Fibroblast of lung (primary cell): Measurements from ENCODE around the gene ZBTB26. TPM values are rescaled to one million over a fixed set of nuclear protein-coding genes. Genes with fewer than 3 reads are reported as not detected.

Source experiments
- DNase-seq, 2 donors: peaks; one replicate each; pipeline versions ENCODE4 v3.0.0 to v3.0.0-alpha.2; 2010; ENCODE audit warnings: low read depth in 2 of 2
- H2AFZ ChIP-seq: 2 replicates; pipeline ENCODE4 v1.5.1; 2012; ENCODE audit warnings: low read length, control low read depth, inconsistent platforms
- H3K27ac ChIP-seq: 2 replicates; pipeline ENCODE4 v1.5.1; 2011; ENCODE audit warnings: low read length, control low read depth; ENCODE audit not compliant: insufficient read depth
- H3K27me3 ChIP-seq: 2 replicates; pipeline ENCODE4 v1.5.1; 2011; ENCODE audit warnings: mild to moderate bottlenecking, low read length; ENCODE audit not compliant: control insufficient read depth, insufficient read depth
- H3K36me3 ChIP-seq: 2 replicates; pipeline ENCODE4 v1.5.1; 2011; ENCODE audit warnings: low read length; ENCODE audit not compliant: control insufficient read depth, insufficient read depth
- H3K4me1 ChIP-seq: 2 replicates; pipeline ENCODE4 v1.5.1; 2011; ENCODE audit warnings: low read length; ENCODE audit not compliant: control insufficient read depth, insufficient read depth; ENCODE audit errors: extremely low read depth
- H3K4me2 ChIP-seq: 2 replicates; pipeline ENCODE4 v1.5.1; 2011; ENCODE audit warnings: low read length, control low read depth; ENCODE audit not compliant: insufficient read depth; ENCODE audit errors: extremely low read depth
- H3K4me3 ChIP-seq, 4 experiments: fragments of 200-600 bp in 1 of 4; sonication (generic) in 1 of 4; replicated peaks in 1 of 4; 2 replicates each; pipeline ENCODE4 v1.5.1; 2011 to 2016; ENCODE audit warnings: low read length in 4 of 4, low read depth in 3 of 4, mild to moderate bottlenecking in 3 of 4, control low read depth in 2 of 4, inconsistent platforms in 1 of 4, mixed read lengths in 1 of 4; ENCODE audit not compliant: insufficient read depth in 1 of 4; ENCODE audit errors: control extremely low read depth in 1 of 4
- H3K79me2 ChIP-seq: 2 replicates; pipeline ENCODE4 v1.5.1; 2012; ENCODE audit warnings: mild to moderate bottlenecking, low read length, inconsistent platforms; ENCODE audit not compliant: control insufficient read depth, insufficient read depth
- H3K9ac ChIP-seq: 2 replicates; pipeline ENCODE4 v1.5.1; 2011; ENCODE audit warnings: mild to moderate bottlenecking, low read length, control low read depth; ENCODE audit not compliant: insufficient read depth
- H3K9me3 ChIP-seq: 2 replicates; pipeline ENCODE4 v1.5.1; 2012; ENCODE audit warnings: low read depth, low read length; ENCODE audit not compliant: control insufficient read depth, insufficient read depth
- H4K20me1 ChIP-seq: 2 replicates; pipeline ENCODE4 v1.5.1; 2011; ENCODE audit warnings: low read length; ENCODE audit not compliant: control insufficient read depth, insufficient read depth; ENCODE audit errors: extremely low read depth
- EZH2 ChIP-seq: IDR thresholded peaks from 2 replicates; pipeline ENCODE4 v1.5.1; 2012; ENCODE audit warnings: low read length, control low read depth, mild to moderate bottlenecking; ENCODE audit errors: missing control alignments
- polyA plus RNA-seq, 2 donors: library from polyadenylated mRNA; depleted of rRNA in 1 of 2; stranded (reverse) in 1 of 2; unstranded in 1 of 2; fragments of >200 nt; gene quantifications; 2 replicates each; pipeline ENCODE4 v1.2.1, GENCODE V29; 2011 to 2012; ENCODE audit warnings: missing spikeins in 1 of 2
- total RNA-seq: library from RNA; depleted of rRNA; stranded (reverse); fragments of >200 nt; gene quantifications from 2 replicates; pipeline ENCODE4 v1.2.1, GENCODE V29; 2014
- TF ChIP-seq, protein P1 (sequence below), 2 donors: IDR thresholded peaks in 1 of 2; conservative IDR thresholded peaks in 1 of 2; 1 replicate in 1 of 2; 2 replicates in 1 of 2; pipeline ENCODE4 v1.5.1; 2011 to 2012; ENCODE audit warnings: low read length in 2 of 2, control low read depth in 1 of 2, inconsistent platforms in 1 of 2, low read depth in 1 of 2, mild to moderate bottlenecking in 1 of 2

ZBTB26 gene
- total and polyA plus RNA-seq, 2 donors (not counting 1 experiment from before 2014, with no cell fraction given), result 5.6 to 7.9 TPM

DNA sequence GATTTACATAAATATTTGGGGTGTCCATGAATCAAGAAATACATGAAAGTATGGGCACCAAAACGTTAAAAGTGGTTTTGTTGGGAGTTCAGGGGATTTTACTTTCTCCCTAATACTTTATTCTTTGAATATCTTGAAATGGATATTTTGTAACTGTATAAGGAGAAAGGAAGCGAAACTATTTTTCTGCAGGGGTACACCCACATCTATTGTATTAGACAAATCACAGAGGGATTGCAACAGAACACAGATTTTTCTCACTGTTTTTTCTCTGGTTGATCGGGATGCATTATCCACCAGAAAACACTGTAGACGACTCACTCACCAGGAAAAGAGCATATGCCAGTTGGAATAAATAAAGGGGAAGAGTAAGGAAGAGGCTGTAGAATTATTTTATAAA, 8.3 kb upstream of the ZBTB26 start:
- Histone ChIP-seq H3K36me3 (no peaks in the 10 kb centered on the region), H3K27ac (no peak overlapping the region), H4K20me1 (no peaks in the 10 kb centered on the region), H3K4me2 (no peak overlapping the region), H3K4me1 (no peaks in the 10 kb centered on the region), H2AFZ (no peak overlapping the region), H3K79me2 (peaks cover 41% of the 10 kb centered on the region), H3K9me3 (no peaks in the 10 kb centered on the region), H3K27me3 (no peaks in the 10 kb centered on the region), H3K4me3 (no peak overlapping the region), H3K9ac (no peak overlapping the region)
- no peak for DNase-seq
- TF ChIP-seq EZH2, result no peak
- TF ChIP-seq, protein P1, sequence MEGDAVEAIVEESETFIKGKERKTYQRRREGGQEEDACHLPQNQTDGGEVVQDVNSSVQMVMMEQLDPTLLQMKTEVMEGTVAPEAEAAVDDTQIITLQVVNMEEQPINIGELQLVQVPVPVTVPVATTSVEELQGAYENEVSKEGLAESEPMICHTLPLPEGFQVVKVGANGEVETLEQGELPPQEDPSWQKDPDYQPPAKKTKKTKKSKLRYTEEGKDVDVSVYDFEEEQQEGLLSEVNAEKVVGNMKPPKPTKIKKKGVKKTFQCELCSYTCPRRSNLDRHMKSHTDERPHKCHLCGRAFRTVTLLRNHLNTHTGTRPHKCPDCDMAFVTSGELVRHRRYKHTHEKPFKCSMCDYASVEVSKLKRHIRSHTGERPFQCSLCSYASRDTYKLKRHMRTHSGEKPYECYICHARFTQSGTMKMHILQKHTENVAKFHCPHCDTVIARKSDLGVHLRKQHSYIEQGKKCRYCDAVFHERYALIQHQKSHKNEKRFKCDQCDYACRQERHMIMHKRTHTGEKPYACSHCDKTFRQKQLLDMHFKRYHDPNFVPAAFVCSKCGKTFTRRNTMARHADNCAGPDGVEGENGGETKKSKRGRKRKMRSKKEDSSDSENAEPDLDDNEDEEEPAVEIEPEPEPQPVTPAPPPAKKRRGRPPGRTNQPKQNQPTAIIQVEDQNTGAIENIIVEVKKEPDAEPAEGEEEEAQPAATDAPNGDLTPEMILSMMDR (conservative IDR thresholded peaks at IDR 0.05 in 1 of 2, IDR thresholded peaks at IDR 0.05 in 1 of 2; ENCODE audit: low read depth in 1 of 2, low read length in 2 of 2), result no peak

GRCh38 chr9:122936883-122937282, 5.6 kb upstream of the ZBTB26 start:
- Histone ChIP-seq H3K27ac (no peak overlapping the region), H3K4me2 (no peak overlapping the region), H3K4me1 (no peaks in the 10 kb centered on the region), H2AFZ (no peak overlapping the region), H3K9me3 (no peaks in the 10 kb centered on the region), H3K27me3 (no peaks in the 10 kb centered on the region), H3K79me2 (peaks cover 40% of the 10 kb centered on the region), H3K9ac (no peak overlapping the region), H4K20me1 (no peaks in the 10 kb centered on the region), H3K36me3 (no peaks in the 10 kb centered on the region), H3K4me3 (no peak overlapping the region)
- no peak for DNase-seq
- TF ChIP-seq, protein P1 (conservative IDR thresholded peaks at IDR 0.05 in 1 of 2, IDR thresholded peaks at IDR 0.05 in 1 of 2; ENCODE audit: low read depth in 1 of 2, low read length in 2 of 2), result no peak
- TF ChIP-seq EZH2, result no peak

- Histone ChIP-seq H3K9me3 (no peaks in the 10 kb centered on the region), H4K20me1 (no peaks in the 10 kb centered on the region), H3K27me3 (no peaks in the 10 kb centered on the region), H3K79me2 (peaks cover 40% of the 10 kb centered on the region), H3K4me3 (no peak overlapping the region), H3K27ac (no peak overlapping the region), H3K36me3 (no peaks in the 10 kb centered on the region), H2AFZ (no peak overlapping the region), H3K4me1 (no peaks in the 10 kb centered on the region), H3K9ac (no peak overlapping the region), H3K4me2 (no peak overlapping the region)
- TF ChIP-seq, protein P1 (conservative IDR thresholded peaks at IDR 0.05 in 1 of 2, IDR thresholded peaks at IDR 0.05 in 1 of 2; ENCODE audit: low read depth in 1 of 2, low read length in 2 of 2), result no peak
- no peak for TF ChIP-seq EZH2
- DNase-seq, result no peak
Measured at GRCh38 chr9:122936464-122936863, 5.2 kb upstream of the ZBTB26 start.
